Measurements from ENCODE around the gene EPGN.
"Not testable (repeated sequence)": the region's sequence is repeated elsewhere in the genome, so short reads cannot be mapped to it uniquely, and the experiment has no call there.

EPGN gene

GRCh38 chr4:74335341-74336021, 27.2 kb downstream of the EPGN start:
- Histone ChIP-seq H3K36me3 (ENCODE audit: insufficient read depth) (no peaks in the 10 kb centered on the region), H3K4me3 (IDR thresholded peaks at IDR 0.05; ENCODE audit: insufficient read depth, low read depth, low read length) (no peak overlapping the region), H3K27me3 (ENCODE audit: insufficient read depth, low read depth) (no peaks in the 10 kb centered on the region), H2AFZ (ENCODE audit: low read depth) (no peak overlapping the region), H4K20me1 (ENCODE audit: insufficient read depth) (no peaks in the 10 kb centered on the region), H3K9ac (no peak overlapping the region), H3K27ac (no peak overlapping the region), H3K4me2 (no peak overlapping the region; the same call in 1 of the 2 replicates), H3K4me1 (ENCODE audit: low read depth, poor library complexity, severe bottlenecking) (no peaks in the 10 kb centered on the region), H3K79me2 (ENCODE audit: insufficient read depth, low read depth) (no peaks in the 10 kb centered on the region)
- TF ChIP-seq CTCF (conservative IDR thresholded peaks at IDR 0.05; ENCODE audit: low read depth, low read length), result no peak

- Histone ChIP-seq H3K36me3 (ENCODE audit: insufficient read depth) (no peaks in the 10 kb centered on the region), H3K27ac (no peak overlapping the region), H2AFZ (ENCODE audit: low read depth) (no peak overlapping the region)
These were observed 30.6 kb downstream of the EPGN start for GRCh38 chr4:74338792-74339333.

GRCh38 chr4:74339501-74339900, 31.2 kb downstream of the EPGN start:
- Histone ChIP-seq H3K9ac (no peak overlapping the region), H4K20me1 (ENCODE audit: insufficient read depth) (no peaks in the 10 kb centered on the region), H3K27ac (no peak overlapping the region), H3K4me3 (IDR thresholded peaks at IDR 0.05; ENCODE audit: insufficient read depth, low read depth, low read length) (no peak overlapping the region), H3K4me1 (ENCODE audit: low read depth, poor library complexity, severe bottlenecking) (no peaks in the 10 kb centered on the region), H2AFZ (ENCODE audit: low read depth) (no peak overlapping the region), H3K79me2 (ENCODE audit: insufficient read depth, low read depth) (no peaks in the 10 kb centered on the region), H3K27me3 (ENCODE audit: insufficient read depth, low read depth) (no peaks in the 10 kb centered on the region), H3K4me2 (no peak overlapping the region), H3K36me3 (ENCODE audit: insufficient read depth) (no peaks in the 10 kb centered on the region)
- no peak for TF ChIP-seq CTCF (conservative IDR thresholded peaks at IDR 0.05; ENCODE audit: low read depth, low read length)

More at GRCh38 chr4:74338792-74339333, 30.6 kb downstream of the EPGN start:
- no peaks in the 10 kb centered on the region for H3K4me1 ChIP-seq (ENCODE audit: low read depth, poor library complexity, severe bottlenecking)
- H3K4me2 ChIP-seq, result no peak overlapping the region
- no peaks in the 10 kb centered on the region for H3K27me3 ChIP-seq (ENCODE audit: insufficient read depth, low read depth)
- no peak overlapping the region for H3K9ac ChIP-seq
- no peaks in the 10 kb centered on the region for H3K79me2 ChIP-seq (ENCODE audit: insufficient read depth, low read depth)
- no peak overlapping the region for H3K4me3 ChIP-seq (IDR thresholded peaks at IDR 0.05; ENCODE audit: insufficient read depth, low read depth, low read length)
- no peak for TF ChIP-seq CTCF (conservative IDR thresholded peaks at IDR 0.05; ENCODE audit: low read depth, low read length)
- no peaks in the 10 kb centered on the region for H4K20me1 ChIP-seq (ENCODE audit: insufficient read depth)

- not testable (repeated sequence) for H2AFZ ChIP-seq (ENCODE audit: low read depth); H3K4me3 ChIP-seq (IDR thresholded peaks at IDR 0.05; ENCODE audit: insufficient read depth, low read depth, low read length); H3K4me1 ChIP-seq (ENCODE audit: low read depth, poor library complexity, severe bottlenecking); H3K36me3 ChIP-seq (ENCODE audit: insufficient read depth); H3K9ac ChIP-seq; H4K20me1 ChIP-seq (ENCODE audit: insufficient read depth); H3K27ac ChIP-seq; H3K4me2 ChIP-seq; H3K27me3 ChIP-seq (ENCODE audit: insufficient read depth, low read depth); H3K79me2 ChIP-seq (ENCODE audit: insufficient read depth, low read depth)
These were observed 32.2 kb downstream of the EPGN start for GRCh38 chr4:74340421-74340820.

- H3K27me3 ChIP-seq (ENCODE audit: insufficient read depth, low read depth), result no peaks in the 10 kb centered on the region
- H4K20me1 ChIP-seq (ENCODE audit: insufficient read depth), result no peaks in the 10 kb centered on the region
- no peak overlapping the region for H3K9ac ChIP-seq
- H2AFZ ChIP-seq (ENCODE audit: low read depth), result no peak overlapping the region
- H3K27ac ChIP-seq, result no peak overlapping the region
- no peak for TF ChIP-seq CTCF (conservative IDR thresholded peaks at IDR 0.05; ENCODE audit: low read depth, low read length)
- H3K4me1 ChIP-seq (ENCODE audit: low read depth, poor library complexity, severe bottlenecking), result no peaks in the 10 kb centered on the region
- H3K36me3 ChIP-seq (ENCODE audit: insufficient read depth), result no peaks in the 10 kb centered on the region
- H3K4me3 ChIP-seq (IDR thresholded peaks at IDR 0.05; ENCODE audit: insufficient read depth, low read depth, low read length), result no peak overlapping the region
- no peak overlapping the region for H3K4me2 ChIP-seq
- no peaks in the 10 kb centered on the region for H3K79me2 ChIP-seq (ENCODE audit: insufficient read depth, low read depth)
These were observed 35.8 kb downstream of the EPGN start for GRCh38 chr4:74344031-74344430.
